Measurements from ENCODE around the gene CDK6.

- no peak for TF ChIP-seq EZH2 (IDR thresholded peaks at IDR 0.05; ENCODE audit: insufficient read depth, poor library complexity, severe bottlenecking)
- TF ChIP-seq EZH2phosphoT487 (IDR thresholded peaks at IDR 0.05; ENCODE audit: insufficient read depth, low read depth) = no peak
These were observed 25.2 kb downstream of the CDK6 start for GRCh38 chr7:92811158-92811557.

Data from GM23248 (cell line).